ENCODE results near the gene GPC6. TPM values are rescaled to one million over a fixed set of nuclear protein-coding genes. Genes with fewer than 3 reads are reported as not detected.

GPC6 gene
- total RNA-seq, 1 donor from 2014 or later: 42.9 TPM

DNA sequence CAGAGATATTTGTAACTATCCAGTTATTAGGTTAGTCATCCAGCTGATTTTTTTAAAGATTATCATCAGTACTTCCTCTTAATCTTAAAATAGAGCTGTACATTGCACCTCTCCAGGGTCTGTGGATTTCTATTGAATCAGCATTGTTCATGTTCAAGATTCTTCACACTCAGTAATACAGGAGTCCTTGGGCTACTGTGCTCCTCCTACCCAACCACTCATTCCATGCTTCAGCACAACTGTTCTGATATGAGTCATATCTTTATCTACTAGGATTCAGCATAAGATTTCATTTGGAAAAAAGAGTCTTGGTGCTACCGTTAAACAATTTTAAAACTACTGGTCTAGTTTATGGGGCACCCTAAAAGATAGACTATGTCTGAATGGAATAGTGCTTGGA lies 895.1 kb downstream of the GPC6 start:
- Histone ChIP-seq H4K20me1 (ENCODE audit: low read depth) (no peaks in the 10 kb centered on the region), H3K4me3 (no peak overlapping the region), H3K36me3 (no peaks in the 10 kb centered on the region), H2AFZ (replicated peaks) (no peak overlapping the region), H3K9ac (no peak overlapping the region), H3K79me2 (ENCODE audit: low read depth) (no peaks in the 10 kb centered on the region), H3K27me3 (no peaks in the 10 kb centered on the region), H3K27ac (no peak overlapping the region), H3F3A (ENCODE audit: low read depth) (no peaks in the 10 kb centered on the region), H3K9me3 (ENCODE audit: low read depth) (no peaks in the 10 kb centered on the region), H3K4me2 (no peak overlapping the region), H3K4me1 (no peaks in the 10 kb centered on the region)
- Mint-ChIP-seq H3K4me1 (no peaks in the 10 kb centered on the region), H3K36me3 (no peaks in the 10 kb centered on the region), H3K27ac (no peak overlapping the region), H3K27me3 (ENCODE audit: insufficient read depth, low read depth) (no peaks in the 10 kb centered on the region), H3K9me3 (no peaks in the 10 kb centered on the region), H3K4me3 (no peak overlapping the region)
- TF ChIP-seq, protein P1, sequence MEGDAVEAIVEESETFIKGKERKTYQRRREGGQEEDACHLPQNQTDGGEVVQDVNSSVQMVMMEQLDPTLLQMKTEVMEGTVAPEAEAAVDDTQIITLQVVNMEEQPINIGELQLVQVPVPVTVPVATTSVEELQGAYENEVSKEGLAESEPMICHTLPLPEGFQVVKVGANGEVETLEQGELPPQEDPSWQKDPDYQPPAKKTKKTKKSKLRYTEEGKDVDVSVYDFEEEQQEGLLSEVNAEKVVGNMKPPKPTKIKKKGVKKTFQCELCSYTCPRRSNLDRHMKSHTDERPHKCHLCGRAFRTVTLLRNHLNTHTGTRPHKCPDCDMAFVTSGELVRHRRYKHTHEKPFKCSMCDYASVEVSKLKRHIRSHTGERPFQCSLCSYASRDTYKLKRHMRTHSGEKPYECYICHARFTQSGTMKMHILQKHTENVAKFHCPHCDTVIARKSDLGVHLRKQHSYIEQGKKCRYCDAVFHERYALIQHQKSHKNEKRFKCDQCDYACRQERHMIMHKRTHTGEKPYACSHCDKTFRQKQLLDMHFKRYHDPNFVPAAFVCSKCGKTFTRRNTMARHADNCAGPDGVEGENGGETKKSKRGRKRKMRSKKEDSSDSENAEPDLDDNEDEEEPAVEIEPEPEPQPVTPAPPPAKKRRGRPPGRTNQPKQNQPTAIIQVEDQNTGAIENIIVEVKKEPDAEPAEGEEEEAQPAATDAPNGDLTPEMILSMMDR (IDR thresholded peaks at IDR 0.05): no peak
- no peak for TF ChIP-seq EZH2 (IDR thresholded peaks at IDR 0.05)
- no peak for TF ChIP-seq EZH2phosphoT487 (IDR thresholded peaks at IDR 0.05)
- DNase-seq (ENCODE audit: low spot score): no peak

DNA sequence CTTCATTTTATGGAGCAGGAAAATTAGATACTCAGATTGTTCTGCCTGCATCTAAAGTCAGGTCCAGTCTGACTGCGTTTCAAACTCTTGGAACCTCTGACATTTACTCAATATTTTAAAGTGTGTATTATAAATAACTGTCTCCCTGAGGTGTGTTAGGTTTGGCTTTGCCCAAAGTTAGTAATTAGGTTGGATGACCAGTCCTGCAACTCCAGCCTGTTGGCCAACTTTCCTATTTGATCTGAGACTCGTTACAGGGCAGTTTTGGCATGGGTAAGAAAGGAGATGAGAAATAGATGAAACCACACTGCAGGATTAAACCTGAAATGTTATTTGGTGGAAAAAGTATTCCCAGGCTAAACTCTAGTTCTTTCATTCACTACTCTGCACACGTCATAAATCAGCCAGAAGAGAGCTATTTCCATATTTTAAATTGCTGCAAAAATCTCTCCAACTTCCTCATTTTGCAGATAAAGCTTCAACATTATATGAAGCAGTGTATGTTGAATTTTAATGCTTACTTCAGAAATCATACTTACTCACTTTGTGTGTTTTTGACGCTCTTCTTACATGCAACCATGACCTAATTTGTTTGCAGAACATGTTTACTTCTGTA lies 895.8 kb downstream of the GPC6 start:
- TF ChIP-seq EZH2phosphoT487 (IDR thresholded peaks at IDR 0.05) (no peak), EZH2 (IDR thresholded peaks at IDR 0.05) (no peak)
- TF ChIP-seq, protein P1 (IDR thresholded peaks at IDR 0.05): no peak
- no peaks in the 10 kb centered on the region for H3K4me1 ChIP-seq
- no peak overlapping the region for H3K4me2 ChIP-seq
- Mint-ChIP-seq H3K9me3 (no peaks in the 10 kb centered on the region), H3K4me3 (no peak overlapping the region), H3K36me3 (no peaks in the 10 kb centered on the region), H3K27ac (no peak overlapping the region), H3K4me1 (no peaks in the 10 kb centered on the region), H3K27me3 (ENCODE audit: insufficient read depth, low read depth) (no peaks in the 10 kb centered on the region)
- H3F3A ChIP-seq (ENCODE audit: low read depth): no peaks in the 10 kb centered on the region
- no peak overlapping the region for H3K9ac ChIP-seq
- DNase-seq (ENCODE audit: low spot score): no peak
- H3K9me3 ChIP-seq (ENCODE audit: low read depth): no peaks in the 10 kb centered on the region
- no peak overlapping the region for H3K4me3 ChIP-seq
- no peak overlapping the region for H2AFZ ChIP-seq (replicated peaks)
- no peaks in the 10 kb centered on the region for H4K20me1 ChIP-seq (ENCODE audit: low read depth)
- no peaks in the 10 kb centered on the region for H3K36me3 ChIP-seq
- no peaks in the 10 kb centered on the region for H3K27me3 ChIP-seq
- no peak overlapping the region for H3K27ac ChIP-seq
- H3K79me2 ChIP-seq (ENCODE audit: low read depth): no peaks in the 10 kb centered on the region

DNA sequence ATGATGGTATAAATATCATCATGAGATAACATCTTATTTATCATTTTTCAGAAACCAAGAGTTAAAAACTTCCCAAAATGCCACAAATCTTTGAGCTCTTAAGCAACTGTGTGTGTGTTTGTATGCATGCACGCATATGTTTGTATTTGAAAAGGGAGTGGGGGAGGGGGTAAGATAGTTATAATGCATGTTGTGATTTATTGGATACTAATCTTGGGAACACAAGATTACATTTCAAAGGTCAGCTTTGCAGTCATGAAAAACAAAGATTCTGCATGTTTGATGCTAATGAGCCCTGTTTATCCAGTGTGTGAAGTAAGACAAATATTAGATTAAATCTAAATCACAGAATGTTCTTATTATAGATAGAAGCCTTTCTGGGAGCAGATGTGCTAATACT lies 897.0 kb downstream of the GPC6 start:
- Histone ChIP-seq H3K9me3 (ENCODE audit: low read depth) (no peaks in the 10 kb centered on the region), H3F3A (ENCODE audit: low read depth) (no peaks in the 10 kb centered on the region), H3K4me1 (no peaks in the 10 kb centered on the region), H3K79me2 (ENCODE audit: low read depth) (no peaks in the 10 kb centered on the region), H3K4me3 (no peak overlapping the region), H3K27ac (no peak overlapping the region), H3K9ac (no peak overlapping the region), H3K4me2 (no peak overlapping the region), H3K36me3 (no peaks in the 10 kb centered on the region), H2AFZ (replicated peaks) (no peak overlapping the region), H4K20me1 (ENCODE audit: low read depth) (no peaks in the 10 kb centered on the region), H3K27me3 (no peaks in the 10 kb centered on the region)
- DNase-seq (ENCODE audit: low spot score): no peak
- no peak overlapping the region for H3K4me3 Mint-ChIP-seq
- no peaks in the 10 kb centered on the region for H3K4me1 Mint-ChIP-seq
- no peaks in the 10 kb centered on the region for H3K36me3 Mint-ChIP-seq
- H3K9me3 Mint-ChIP-seq: no peaks in the 10 kb centered on the region
- TF ChIP-seq, protein P1 (IDR thresholded peaks at IDR 0.05): no peak
- TF ChIP-seq EZH2phosphoT487 (IDR thresholded peaks at IDR 0.05) (no peak), EZH2 (IDR thresholded peaks at IDR 0.05) (no peak)
- no peaks in the 10 kb centered on the region for H3K27me3 Mint-ChIP-seq (ENCODE audit: insufficient read depth, low read depth)
- no peak overlapping the region for H3K27ac Mint-ChIP-seq

All from neural progenitor cell (in vitro differentiated cells).